Ishikawa (cell line): ENCODE data around the gene RAB34.

ENCODE experiments used
- CEBPB ChIP-seq: IDR thresholded peaks from 2 replicates; pipeline ENCODE4 v1.6.1; 2012
- CREB1 ChIP-seq: IDR thresholded peaks from 2 replicates; pipeline ENCODE4 v1.6.1; 2012; ENCODE audit warnings: low read depth
- EGR1 ChIP-seq: IDR thresholded peaks from 2 replicates; pipeline ENCODE4 v1.6.1; 2012
- EP300 ChIP-seq: IDR thresholded peaks from 2 replicates; pipeline ENCODE4 v1.6.1; 2012; ENCODE audit warnings: borderline replicate concordance
- FOXM1 ChIP-seq: IDR thresholded peaks from 2 replicates; pipeline ENCODE4 v1.6.1; 2012; ENCODE audit warnings: low read depth, borderline replicate concordance
- MAX ChIP-seq: IDR thresholded peaks from 2 replicates; pipeline ENCODE4 v1.6.1; 2012
- NFIC ChIP-seq: IDR thresholded peaks from 2 replicates; pipeline ENCODE4 v1.6.1; 2012
- RAD21 ChIP-seq: IDR thresholded peaks from 2 replicates; pipeline ENCODE4 v1.6.1; 2012; ENCODE audit warnings: low read depth
- TAF1 ChIP-seq: IDR thresholded peaks from 2 replicates; pipeline ENCODE4 v1.6.1; 2012; ENCODE audit warnings: low read depth, mild to moderate bottlenecking
- TCF12 ChIP-seq: IDR thresholded peaks from 2 replicates; pipeline ENCODE4 v1.6.1; 2012; ENCODE audit warnings: low read depth
- TEAD4 ChIP-seq: IDR thresholded peaks from 2 replicates; pipeline ENCODE4 v1.6.1; 2012
- USF1 ChIP-seq: IDR thresholded peaks from 2 replicates; pipeline ENCODE4 v1.6.1; 2012
- YY1 ChIP-seq: IDR thresholded peaks from 2 replicates; pipeline ENCODE4 v1.6.1; 2012; ENCODE audit warnings: low read depth
- ZBTB7A ChIP-seq: IDR thresholded peaks from 2 replicates; pipeline ENCODE4 v1.6.1; 2012; ENCODE audit warnings: low read depth

GRCh38 chr17:28715217-28715616, 2.5 kb downstream of the RAB34 start:
- TF ChIP-seq MAX (no peak), CREB1 (no peak), TAF1 (no peak), FOXM1 (no peak), CEBPB (no peak), EP300 (no peak), TEAD4 (no peak), RAD21 (no peak), NFIC (no peak), ZBTB7A (no peak), USF1 (no peak), EGR1 (no peak), YY1 (no peak), TCF12 (no peak)
